ENCODE results near the gene DALRD3.

Gene DALRD3, protein sequence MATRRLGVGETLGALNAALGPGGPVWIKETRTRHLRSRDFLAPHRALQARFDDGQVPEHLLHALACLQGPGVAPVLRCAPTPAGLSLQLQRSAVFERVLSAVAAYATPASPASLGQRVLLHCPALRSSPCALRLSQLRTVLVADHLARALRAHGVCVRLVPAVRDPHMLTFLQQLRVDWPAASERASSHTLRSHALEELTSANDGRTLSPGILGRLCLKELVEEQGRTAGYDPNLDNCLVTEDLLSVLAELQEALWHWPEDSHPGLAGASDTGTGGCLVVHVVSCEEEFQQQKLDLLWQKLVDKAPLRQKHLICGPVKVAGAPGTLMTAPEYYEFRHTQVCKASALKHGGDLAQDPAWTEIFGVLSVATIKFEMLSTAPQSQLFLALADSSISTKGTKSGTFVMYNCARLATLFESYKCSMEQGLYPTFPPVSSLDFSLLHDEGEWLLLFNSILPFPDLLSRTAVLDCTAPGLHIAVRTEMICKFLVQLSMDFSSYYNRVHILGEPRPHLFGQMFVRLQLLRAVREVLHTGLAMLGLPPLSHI

DNA sequence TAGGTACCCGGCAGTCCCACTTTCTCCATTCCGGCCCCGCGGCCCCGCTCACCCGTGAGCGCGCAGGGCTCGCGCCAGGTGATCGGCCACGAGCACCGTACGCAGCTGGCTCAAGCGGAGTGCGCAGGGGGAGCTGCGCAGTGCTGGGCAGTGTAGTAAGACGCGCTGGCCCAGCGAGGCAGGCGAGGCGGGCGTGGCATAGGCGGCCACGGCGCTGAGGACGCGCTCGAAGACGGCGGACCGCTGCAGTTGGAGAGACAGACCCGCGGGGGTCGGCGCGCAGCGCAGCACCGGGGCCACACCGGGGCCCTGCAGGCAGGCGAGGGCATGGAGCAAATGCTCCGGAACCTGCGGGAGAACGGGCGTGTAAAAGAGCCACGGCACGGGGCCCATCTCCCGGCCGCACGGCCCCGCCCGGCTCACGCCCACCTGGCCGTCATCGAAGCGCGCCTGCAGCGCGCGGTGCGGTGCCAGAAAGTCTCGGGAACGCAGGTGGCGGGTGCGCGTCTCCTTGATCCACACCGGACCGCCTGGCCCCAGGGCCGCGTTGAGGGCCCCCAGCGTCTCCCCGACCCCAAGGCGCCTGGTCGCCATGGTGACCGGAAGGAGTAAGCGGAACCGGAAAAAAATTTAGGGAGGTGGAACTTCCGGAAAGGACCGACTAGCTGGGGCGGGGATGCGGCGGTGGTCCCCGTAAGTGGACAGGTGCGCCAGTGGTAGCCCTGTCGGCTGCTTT lies at the start of gene DALRD3:
Gene DALRD3, minus strand, starts transcription at position 610 of the 736 bp plus-strand sequence. Its CDS starts 16 bp downstream, at position 594.
- peak in 2 of 3 experiments; percentile 43 to 54 for DNase-seq (ENCODE audit: low read depth in 2 of 3, low spot score in 2 of 3)

DNA sequence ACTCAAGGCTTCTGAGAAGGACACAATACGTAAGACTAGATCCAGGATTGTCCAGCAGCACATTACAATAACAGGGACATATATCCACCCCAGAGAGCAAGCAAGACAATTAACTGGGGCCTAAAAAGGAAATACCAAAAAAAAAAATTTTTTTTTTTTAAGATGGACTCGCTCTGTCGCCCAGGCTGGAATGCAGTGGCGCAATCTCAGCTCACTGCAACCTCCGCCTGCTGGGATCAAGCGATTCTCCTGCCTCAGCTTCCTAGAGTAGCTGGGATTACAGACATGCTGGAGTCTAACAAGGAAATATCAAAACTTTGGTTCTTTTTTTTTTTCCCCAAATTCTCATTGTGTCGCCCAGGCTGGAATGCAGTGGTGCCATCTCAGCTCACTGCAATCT lies 39.6 kb upstream of the DALRD3 start:
- DNase-seq (ENCODE audit: low read depth in 2 of 3, low spot score in 2 of 3) = no peak

DNA sequence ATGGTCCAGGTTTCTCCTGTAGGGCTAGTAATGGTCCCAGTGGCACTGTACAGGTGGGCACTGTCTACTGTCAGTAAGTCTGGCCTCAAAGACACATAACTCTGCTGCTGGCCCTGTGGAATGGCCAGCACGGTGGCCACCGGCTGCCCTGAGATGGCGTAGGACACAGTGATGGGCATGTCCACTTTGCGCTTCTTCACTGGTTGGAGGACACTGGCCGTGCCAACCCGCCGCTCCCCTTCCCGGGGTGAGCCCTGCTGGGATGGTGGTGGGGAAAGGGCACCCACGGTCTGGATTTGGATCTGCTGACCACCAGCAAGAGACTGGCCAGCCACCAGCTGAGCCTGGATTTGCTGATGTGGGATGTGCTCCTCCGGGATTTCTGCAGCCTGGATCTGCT lies 38.9 kb upstream of the DALRD3 start:
- no peak for DNase-seq (ENCODE audit: low read depth in 2 of 3, low spot score in 2 of 3)

DNA sequence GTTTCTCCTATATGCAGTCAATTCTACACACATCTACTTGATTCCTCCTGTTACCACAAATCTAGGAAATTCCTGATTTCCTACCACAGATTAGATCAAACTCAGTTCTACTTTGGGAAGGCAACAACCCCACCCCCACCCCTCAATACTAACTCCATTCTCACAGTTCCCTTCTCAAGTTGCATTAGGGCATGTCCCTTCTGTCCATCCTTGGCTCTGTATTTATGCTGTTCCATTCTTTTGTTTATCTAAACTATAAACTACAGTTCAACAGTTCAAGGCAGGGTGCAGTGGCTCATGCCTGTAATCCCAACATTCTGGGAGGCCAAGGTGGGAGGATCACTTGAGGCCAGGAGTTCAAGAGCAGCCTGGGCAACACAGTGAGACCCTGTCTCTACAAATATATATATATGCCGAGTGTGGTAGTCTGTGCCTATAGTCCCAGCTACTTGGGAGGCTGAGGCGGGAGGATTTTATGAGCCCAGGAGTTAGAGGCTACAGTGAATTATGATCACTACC lies 36.0 kb upstream of the DALRD3 start:
- no peak for DNase-seq (ENCODE audit: low read depth in 2 of 3, low spot score in 2 of 3)

DNA sequence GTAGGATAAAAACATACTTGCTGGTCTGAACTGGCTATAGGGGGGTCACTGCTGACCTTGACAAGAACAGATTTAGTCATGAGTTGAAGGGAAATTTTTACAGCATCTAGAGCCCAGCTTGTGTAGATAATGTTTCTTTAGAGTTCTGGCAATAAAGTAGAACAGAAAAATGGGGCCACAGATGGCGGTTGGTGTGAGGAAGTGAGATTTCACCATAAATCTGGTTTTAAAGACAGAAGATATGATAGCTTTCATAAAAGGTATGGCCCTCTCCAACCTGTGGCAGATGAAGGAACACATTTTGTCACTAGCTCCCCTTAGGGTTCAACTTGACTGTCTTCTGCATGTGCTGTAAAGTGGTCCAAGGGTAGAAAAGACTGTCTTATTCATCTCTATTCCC lies 35.2 kb upstream of the DALRD3 start:
- DNase-seq (ENCODE audit: low read depth in 2 of 3, low spot score in 2 of 3) = no peak

DNA sequence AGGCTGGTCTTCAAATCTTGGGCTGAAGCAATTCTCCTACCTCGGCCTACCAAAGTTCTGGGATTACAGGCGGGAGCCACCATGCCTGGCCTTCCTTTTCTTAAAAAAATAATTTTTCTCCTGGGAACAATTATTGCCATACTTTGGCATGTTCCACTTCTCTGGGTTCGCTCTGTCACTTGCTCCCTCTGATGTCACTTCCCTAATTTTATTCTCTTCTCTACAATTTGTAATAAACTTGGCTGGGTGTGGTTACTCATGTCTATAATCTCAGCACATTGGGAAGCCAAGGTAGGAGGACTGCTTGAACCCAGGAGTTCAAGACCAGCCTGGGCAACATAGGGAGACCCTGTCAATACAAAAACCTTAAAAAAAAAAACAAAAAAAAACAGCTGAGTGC lies 16.9 kb upstream of the DALRD3 start:
- DNase-seq (ENCODE audit: low read depth in 2 of 3, low spot score in 2 of 3) = no peak

DNA sequence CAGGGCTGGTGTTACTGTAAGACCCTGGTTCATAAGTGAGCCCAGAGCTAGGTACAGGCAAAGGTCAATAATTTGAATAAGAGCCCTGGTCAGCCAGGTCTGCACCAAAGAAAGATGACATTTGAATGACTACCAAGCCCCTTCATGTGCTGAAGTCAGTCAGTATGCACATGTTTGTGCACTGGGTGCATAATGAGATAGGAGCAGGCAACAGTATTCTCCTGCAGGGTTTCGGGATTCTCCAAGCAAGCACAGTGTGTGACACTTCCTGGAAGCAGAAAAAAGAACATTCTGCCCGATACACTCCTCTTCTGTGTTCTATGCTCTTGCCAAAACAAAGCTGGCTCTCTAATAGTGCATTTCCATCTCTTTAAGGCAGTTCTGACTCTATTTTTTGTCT lies 16.3 kb upstream of the DALRD3 start:
- DNase-seq (ENCODE audit: low read depth in 2 of 3, low spot score in 2 of 3) = no peak

DNA sequence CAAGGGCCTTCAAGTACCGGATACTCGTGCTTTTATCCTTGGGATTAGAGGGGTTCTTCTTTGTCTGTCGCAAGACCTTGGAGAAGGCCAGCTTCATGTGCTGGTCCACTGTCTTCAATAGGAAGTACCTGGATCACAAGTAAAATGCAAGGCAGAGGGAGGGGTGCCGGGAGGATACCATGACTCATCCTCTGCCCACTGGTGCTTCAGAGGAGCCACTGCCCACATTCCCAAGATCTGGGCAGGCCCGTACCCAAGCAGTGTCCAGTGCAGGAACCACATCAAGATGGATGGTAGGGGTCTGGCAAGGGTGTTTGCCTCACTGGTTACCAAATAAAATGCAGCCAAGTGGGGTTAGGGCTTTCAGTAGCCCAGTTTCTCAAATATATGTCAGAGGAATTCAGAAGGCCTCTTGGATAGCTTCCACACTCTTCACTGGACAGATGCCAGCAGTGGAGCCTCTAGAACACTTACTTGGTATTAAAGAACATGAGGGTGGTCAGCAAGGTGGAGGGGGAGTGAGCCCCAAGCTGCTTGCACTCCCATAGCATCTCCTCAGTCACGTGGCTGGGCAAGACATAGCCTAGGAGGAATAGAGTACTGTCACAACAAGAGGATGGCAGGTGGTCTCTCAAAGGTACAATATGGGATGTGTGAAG lies 14.4 kb upstream of the DALRD3 start:
- DNase-seq (ENCODE audit: low read depth in 2 of 3, low spot score in 2 of 3) = no peak

DNA sequence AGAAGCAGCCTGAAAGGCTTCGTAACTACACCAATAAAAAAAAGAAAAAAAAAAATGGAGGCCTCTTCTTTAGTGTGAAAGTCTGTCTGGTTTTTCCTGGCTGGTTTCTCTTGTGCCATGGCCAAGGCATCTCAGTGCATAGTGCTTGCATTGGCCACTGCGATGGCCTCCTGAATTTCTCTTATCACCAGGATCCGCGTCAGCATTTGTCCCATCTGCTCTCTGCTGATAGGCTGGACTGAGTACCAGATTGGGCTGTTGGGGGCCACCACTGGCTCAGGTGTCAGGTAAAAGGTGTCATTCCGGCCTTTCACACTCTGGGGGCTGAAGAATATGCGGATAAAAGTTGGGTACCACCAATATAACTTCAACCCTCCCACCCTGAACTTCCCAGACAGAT lies 11.9 kb upstream of the DALRD3 start:
- DNase-seq (ENCODE audit: low read depth in 2 of 3, low spot score in 2 of 3) = no peak

DNA sequence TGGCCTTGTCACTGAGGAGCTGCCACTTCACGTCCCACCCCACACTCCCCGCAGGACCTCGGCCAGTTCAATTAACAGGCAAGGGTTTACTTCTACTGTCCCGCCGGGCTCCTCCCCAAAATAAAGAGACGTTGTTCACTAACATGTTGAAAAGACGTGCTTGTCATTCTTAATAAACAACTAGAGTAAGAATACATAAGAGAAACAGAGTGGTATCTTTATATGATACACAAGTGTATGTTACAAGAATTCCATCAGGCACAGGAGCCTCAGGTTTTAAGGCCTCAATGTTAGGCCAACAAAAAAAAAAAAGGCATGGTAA lies 11.1 kb upstream of the DALRD3 start:
- no peak for DNase-seq (ENCODE audit: low read depth in 2 of 3, low spot score in 2 of 3)

DNA sequence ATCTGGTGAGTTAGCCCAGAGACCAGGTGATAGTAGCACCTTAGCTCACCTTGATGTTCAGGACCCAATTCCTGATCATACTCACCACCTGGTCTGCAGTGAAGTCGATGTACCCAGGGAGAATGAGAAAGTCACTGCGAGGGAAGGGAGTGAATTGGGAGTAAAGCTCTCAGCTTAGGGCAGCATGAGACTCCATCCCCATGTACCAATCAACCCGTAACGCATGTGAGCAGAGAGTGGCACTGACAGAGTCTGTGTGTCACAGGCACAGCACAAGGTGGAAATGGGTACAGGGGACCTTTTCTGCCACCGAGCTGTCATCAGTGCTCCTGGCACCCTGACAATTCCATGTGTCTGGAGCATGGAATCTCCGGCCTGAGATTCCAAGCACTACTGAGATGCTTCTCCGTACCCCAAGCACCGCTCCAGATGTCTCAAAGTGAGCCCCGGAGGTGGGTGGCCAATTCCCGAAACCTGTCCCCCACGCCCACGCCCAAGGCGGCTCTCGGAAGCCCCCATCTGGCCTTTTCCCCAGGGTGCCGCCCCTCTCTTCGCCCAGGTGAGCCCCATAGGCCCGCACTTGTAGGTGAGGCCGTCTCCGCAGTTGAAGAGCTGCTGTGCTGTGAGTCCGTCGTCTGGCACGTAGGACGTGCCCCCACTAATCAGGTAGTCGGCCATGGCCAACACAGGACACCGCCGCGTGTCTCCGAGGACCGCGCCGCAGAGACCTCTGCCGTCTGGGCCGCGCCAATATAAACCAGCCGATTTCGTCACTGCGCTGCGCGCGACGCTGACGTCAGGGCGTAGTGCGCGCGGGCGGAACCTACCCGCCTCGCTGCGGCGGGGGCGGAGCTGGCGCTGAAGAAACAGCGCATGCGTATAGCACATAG lies 10.5 kb upstream of the DALRD3 start, which contains the start of gene IMPDH2:
Gene IMPDH2, minus strand, starts transcription at position 726 of the 890 bp plus-strand sequence. Its CDS starts 48 bp downstream, at position 678.
- DNase-seq (ENCODE audit: low read depth in 2 of 3, low spot score in 2 of 3) = peak; percentile 84 to 93 (median 88)

DNA sequence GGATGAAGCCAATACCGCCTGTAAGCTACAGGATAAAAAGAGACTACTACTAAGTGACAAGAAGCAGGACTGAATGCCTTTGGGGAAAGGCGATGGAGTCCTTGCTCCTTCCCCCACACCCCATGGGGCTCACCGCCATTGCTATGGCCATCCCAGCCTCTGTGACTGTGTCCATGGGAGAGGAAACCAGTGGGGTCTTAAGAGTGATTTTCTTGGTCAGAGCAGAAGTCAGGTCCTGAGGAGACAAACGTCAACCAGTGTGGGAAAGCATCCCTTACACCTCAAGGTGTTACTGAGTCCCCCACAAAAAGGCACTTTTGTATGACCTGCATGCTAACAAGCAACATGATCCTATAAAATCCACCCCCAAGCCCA lies 9.9 kb upstream of the DALRD3 start:
- DNase-seq (ENCODE audit: low read depth in 2 of 3, low spot score in 2 of 3) = no peak

DNA sequence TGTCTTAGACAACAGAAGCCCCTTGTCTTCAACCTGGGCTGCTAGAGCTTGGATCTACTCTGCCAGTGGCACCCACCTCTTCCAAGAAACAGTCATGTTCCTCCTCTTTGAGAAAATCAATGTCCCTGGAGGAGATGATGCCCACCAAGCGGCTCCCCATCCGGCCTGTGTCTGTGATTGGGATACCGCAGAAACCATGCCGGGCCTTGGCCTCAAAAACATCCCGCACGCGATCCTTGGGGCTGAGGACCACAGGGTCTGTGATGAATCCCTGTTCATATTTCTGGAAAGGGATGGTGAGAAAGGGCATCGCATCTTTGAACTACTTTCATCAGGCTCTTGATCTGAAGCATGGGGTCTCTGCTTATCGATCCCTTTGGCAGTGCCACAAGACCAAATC lies 9.3 kb upstream of the DALRD3 start:
- DNase-seq (ENCODE audit: low read depth in 2 of 3, low spot score in 2 of 3) = no peak

DNA sequence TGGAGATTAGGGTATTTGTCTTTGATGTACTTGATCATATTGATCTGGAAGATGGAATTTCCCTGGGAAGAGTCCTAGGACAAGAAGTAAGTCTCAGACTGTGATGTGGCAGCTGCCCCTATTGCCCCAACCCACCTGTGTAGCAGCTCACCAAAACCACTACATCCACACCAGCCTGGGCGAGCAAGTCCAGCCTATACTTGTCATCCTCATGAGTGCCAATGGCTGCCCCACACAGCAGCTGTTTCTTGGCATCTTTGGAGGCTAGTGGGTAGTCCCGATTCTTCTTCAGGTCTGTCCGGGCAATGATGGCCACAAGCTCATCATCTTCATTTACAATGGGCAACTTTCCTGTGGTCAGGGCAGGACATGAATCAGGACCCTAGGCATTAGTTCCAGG lies 8.2 kb upstream of the DALRD3 start:
- no peak for DNase-seq (ENCODE audit: low read depth in 2 of 3, low spot score in 2 of 3)

DNA sequence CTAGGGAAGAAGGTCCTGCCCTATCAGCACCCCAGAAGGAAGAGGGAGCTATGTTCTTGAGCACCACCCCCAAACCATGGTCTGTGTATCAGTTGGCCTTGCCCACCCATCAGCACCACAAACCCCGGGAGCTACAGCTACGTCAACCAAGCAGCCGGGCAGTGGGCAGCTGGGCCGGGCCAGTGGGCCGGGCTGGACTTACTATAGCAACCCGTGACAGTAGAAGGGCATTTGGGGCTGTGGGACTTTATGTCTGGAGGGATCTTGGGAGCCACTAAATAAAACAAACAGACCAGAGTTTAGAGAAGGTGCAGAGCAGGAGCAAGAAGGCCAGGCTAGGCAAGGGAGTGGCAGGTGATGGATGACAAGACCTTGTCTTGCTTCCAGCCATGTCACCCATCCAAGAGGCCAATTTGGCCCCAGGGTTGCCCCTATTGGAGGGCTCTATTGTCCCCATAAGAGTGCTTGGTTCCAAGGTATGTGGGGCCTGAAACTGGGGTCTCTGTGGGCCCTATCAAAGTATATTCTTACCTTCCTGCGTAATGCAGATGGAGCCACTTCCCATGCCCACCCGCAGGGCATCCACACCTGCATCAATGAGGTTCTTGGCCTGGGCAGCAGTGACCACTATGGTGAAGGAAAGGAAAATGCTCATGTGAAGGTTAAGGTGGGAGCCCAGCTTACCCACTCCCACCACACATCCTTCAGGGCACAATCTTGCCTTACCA lies 7.6 kb upstream of the DALRD3 start:
- no peak for DNase-seq (ENCODE audit: low read depth in 2 of 3, low spot score in 2 of 3)

DNA sequence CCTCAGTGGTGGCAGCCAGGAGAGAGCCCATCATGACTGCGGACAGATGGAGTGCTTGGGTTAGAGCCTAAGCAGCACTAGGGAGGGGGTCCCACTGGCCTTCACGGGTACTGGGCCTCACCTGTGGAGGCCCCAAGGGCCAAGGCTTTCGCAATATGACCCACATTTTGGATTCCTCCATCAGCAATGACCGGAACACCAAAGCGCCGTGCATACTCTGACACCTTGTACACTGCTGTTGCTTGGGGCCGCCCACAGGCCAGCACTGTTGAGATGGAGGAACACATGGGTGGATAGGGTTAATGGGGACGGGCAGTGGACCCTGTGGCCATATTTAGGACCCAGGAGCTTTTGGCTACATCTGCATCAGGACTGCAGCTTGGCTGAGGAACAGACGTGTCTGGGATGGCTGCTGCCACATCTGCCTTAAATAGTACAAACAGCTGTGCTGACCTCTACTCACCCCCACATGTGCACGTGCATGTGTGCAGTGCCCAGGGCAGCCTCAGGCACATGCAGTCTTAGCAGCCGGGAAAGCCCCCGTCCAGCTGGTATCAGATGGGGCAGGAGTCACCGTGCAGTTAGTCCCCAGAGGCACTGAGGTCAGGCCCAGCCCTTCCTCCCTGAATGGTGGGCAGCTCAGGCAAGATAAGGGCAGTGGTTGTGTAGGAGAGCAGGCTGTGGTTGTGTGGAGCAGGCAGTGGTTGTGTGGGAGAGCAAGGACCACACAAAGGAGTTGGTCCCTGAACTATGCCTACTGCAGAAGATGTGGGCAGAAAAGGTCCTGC lies 6.8 kb upstream of the DALRD3 start:
- no peak for DNase-seq (ENCODE audit: low read depth in 2 of 3, low spot score in 2 of 3)

DNA sequence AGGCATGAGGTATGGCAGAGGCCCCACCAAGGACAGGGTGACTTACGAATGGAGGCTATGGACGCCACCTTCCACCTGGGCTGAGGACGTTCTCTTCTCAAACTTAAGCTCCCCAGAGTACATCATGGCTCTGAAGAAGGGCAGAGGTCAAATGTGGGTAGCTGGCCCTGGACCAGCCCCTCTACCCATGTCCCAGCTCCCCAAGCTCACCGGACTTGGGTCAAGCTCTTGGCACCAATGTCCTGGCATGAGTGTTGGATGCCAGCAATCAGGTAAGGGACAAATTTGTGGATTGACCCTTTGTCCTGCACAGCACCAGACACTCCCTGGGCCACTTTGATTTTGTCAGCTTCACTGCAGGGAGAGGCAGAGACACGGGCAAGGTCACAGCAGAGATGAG lies 6.1 kb upstream of the DALRD3 start:
- no peak for DNase-seq (ENCODE audit: low read depth in 2 of 3, low spot score in 2 of 3)

DNA sequence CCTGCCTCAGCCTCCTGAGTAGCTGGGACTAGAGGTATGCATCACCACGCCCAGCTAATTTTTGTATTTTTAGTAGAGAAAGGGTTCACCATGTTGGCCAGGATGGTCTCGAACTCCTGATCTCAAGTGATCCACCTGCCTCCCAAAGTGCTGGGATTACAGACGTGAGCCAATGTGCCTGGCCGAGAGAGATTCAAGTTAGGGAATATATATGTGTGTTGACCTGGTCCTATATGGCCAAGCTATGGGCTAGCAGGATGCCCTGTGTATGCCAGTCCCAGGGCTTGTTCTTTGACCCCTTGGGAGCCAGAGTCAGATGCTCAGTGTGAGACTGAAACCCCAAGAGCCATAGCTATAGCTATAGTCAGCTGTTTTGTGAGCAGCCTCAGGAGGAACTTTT lies 5.4 kb upstream of the DALRD3 start:
- DNase-seq (ENCODE audit: low read depth in 2 of 3, low spot score in 2 of 3) = no peak

DNA sequence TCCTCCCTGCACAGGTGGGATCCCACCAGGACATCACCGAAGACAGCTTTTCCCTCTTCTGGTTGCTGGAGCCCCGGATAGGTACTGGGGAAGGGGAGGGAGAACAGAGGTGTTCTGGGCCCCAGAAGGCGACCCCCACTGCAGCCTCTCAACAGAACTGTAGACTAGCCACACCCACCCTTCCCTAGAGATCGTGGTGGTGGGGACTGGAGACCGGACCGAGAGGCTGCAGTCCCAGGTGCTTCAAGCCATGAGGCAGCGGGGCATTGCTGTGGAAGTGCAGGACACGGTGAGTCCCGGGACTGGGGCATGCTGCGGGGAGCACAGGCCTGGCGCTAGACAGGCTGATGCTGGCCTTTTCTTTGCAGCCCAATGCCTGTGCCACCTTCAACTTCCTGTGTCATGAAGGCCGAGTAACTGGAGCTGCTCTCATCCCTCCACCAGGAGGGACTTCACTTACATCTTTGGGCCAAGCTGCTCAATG lies 4.3 kb upstream of the DALRD3 start:
- DNase-seq (ENCODE audit: low read depth in 2 of 3, low spot score in 2 of 3) = no peak
